ENCODE data around the gene PARD6A.

PARD6A gene

GRCh38 chr16:67697422-67698185 lies 36.8 kb downstream of the PARD6A start:
- no peak for DNase-seq

DNA sequence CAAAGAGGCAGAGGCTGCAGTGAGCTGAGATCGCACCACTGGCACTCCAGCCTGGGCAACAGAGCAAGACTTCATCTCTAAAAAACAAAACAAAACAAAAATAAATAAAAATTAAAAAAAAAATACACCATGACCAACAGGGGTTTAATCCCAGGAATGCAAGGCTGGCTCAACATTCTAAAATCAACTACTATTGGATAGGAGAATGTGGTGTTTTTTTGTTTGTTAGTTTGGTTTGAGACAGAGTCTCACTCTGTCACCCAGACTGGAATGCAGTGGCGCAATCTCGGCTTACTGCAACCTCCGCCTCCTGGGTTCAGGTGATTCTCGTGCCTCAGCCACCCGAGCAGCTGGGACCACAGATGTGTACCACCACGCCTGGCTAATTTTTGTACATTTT lies 38.5 kb downstream of the PARD6A start:
- DNase-seq, result no peak

DNA sequence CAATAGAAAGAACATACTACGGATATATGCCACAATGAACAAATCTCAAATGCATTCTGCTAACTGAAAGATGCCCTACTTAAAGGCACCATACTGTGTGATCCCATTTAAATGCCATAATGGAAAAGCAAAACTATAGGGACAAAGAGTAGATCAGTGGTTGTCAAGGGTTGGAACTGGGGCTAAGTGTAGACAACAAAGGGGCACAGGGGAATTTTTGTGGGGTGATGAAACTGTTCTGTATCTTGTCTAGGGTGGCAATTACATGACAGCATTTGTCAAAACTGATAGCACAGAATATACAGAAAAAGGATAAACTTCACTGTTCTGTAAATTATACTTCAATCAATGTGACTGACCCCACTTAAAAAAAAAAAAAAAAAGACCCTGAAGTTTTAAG lies 40.7 kb downstream of the PARD6A start:
- DNase-seq, result no peak

GRCh38 chr16:67702130-67702529 lies 41.4 kb downstream of the PARD6A start:
- DNase-seq, result no peak

DNA sequence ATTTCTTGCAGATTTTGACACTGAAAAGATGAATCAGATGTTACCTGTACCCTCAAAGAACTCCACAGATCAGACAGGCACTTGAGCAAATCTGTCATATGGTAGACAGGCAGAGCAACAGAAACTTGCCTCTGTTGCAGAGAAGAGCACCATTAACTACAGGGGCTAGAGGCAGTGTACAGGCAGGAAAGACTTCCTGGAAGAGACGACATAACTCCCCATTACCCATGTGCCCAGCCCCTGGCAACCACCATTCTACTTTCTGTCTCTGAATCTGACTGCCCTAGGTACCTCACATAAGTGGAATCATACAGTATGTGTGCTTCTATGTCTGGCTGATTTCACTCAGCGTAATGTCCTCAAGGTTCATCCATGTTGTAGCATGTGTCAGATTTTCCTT lies 42.9 kb downstream of the PARD6A start:
- no peak for DNase-seq

DNA sequence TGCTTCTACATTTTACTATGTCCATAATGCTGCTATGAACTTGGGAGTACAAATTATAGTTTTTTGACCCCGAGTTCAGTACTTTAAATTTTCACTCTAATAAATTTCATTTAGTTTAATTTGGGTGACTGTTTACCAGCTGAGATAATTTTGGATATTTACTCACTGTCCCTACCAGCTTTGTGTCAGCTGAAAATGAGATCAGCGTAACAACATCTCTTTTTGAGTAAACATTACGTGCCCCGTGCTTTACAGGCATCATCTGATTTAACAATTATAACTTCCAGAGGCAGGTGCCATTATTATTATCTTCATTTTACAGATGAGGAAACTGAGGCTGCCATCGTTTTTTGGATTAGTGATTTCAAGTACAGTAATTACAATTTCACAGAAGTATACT lies 43.4 kb downstream of the PARD6A start:
- no peak for DNase-seq

DNA sequence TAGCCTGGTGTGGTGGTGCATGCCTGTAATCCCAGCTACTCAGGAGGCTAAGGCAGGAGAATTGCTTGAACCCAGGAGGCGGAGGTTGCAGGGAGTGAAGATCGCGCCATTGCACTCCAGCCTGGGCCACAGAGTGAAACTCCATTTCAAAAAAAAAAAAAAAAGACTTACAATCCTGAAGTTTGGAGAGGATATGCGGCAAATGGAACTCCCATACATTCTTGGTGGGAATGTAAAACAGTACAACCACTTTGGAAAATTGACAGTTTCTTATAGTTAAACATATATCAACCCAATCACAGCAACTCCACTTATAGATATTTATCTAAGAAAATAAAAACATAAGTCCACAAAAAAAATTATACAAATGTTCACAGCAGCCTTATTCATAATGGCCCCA lies 46.5 kb downstream of the PARD6A start:
- no peak for DNase-seq

- no peak for DNase-seq
Observed at GRCh38 chr16:67707790-67708189, 47.0 kb downstream of the PARD6A start.

GRCh38 chr16:67708368-67708771 lies 47.6 kb downstream of the PARD6A start:
- no peak for DNase-seq

GRCh38 chr16:67709050-67709449 lies 48.3 kb downstream of the PARD6A start:
- DNase-seq, result no peak

DNA sequence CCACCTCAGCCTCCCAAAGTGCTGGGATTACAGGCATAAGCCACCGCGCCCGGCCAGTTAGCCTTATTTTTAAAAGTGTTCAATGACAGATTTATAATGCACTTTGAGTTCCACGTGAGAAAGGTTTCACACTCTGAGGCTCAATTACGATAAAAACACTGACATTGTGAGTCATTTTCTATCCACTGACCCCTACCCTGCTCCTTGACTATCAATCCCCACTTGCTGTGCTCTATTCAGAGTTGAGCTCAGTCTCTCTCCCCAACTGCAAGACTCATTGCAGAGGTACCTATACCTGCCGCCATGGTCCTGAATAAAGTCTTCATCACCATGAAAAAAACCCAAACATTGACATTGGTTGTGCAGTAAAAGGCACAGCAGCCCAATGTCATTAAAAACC lies 49.8 kb downstream of the PARD6A start:
- no peak for DNase-seq

All from NCI-H526 treated with DMSO at 0.1 percent for 48 hours (cell line).